HG02763 (cell line): ENCODE results near the gene CACNG7.
A peak's percentile ranks its signal among the peaks of the same experiment; 100 is the strongest.
"Not testable (repeated sequence)": the region's sequence is repeated elsewhere in the genome, so short reads cannot be mapped to it uniquely, and the experiment has no call there.

Experiments
- ATAC-seq: cut with Tn5 transposase; IDR thresholded peaks from one replicate; pipeline ENCODE4 v1.9.1; 2021; ENCODE audit warnings: mild to moderate bottlenecking, moderate library complexity; ENCODE audit not compliant: unreplicated experiment

The CACNG7 gene, protein sequence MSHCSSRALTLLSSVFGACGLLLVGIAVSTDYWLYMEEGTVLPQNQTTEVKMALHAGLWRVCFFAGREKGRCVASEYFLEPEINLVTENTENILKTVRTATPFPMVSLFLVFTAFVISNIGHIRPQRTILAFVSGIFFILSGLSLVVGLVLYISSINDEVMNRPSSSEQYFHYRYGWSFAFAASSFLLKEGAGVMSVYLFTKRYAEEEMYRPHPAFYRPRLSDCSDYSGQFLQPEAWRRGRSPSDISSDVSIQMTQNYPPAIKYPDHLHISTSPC

DNA sequence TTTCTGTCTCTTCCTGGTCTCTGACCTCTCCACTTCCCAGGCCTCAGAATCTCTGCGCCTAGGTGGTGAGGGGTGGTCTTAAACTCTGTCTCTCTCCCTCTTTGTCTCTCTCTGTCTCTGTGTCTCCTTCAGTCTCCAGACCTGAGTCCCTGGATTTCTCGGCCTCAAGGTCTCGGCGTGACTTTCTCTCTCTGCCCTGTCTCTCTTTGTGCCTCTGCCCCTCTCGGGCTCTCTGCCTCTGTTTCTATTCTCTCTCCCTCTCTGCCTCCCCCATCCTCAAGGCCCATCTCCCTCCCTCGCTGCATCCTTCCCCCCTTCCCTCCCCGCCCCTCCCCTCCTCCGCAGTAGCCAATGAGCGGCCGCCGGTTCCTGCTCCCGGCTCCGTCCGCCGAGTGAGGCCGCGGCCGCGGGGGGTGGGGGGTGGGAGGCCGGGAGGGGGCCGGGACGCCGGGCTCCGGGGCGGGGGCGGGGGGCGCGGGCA, at the start of gene CACNG7:
Gene CACNG7, plus strand, starts transcription at position 344 of the 481 bp plus-strand sequence. CDS start 3,554 bp downstream, outside the sequence.
- no peak for ATAC-seq

DNA sequence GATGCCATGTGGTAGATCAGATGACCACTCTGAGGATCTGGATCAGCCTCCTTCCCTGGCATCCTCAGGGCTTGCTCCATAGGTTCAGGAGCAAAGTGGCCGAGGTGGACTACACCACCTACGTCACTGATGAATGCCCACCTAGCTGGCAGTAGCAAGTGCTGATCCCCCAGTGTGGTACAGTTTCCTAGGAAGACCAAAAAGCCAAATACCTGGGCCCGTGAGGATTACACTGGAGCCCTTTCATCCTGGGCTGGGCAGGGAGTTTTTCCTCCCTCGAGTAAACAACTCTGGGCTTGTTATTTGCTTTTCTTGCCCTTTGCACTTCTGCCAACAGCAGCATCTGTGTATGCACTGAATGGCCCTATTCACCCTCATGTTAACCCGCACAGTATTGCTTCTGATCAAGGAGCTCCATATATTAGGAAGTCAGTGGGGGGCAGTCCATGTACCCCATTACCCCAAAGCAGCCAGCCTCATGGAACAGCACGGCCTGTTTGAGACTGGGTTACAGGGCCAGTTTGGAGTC, 44.7 kb upstream of the CACNG7 start:
- ATAC-seq: no peak

DNA sequence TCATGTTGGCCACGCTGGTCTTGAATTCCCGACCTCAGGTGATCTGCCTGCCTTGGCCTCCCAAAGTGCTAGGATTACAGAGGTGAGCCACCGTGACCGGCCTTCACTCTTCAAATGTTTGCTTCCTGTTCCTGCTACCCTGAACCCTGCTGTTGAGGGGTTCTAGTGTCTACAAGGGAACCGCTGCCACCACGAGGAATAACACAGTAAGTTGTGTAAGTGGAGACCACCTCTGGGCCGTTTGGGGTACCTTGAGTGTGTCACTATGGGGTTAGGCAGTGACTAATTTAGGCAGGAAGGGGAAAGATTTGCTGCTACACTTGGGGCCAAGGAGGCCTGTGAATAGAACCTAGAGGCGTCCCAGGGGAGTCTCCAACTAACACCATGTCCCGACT, 43.6 kb upstream of the CACNG7 start:
- no peak for ATAC-seq

DNA sequence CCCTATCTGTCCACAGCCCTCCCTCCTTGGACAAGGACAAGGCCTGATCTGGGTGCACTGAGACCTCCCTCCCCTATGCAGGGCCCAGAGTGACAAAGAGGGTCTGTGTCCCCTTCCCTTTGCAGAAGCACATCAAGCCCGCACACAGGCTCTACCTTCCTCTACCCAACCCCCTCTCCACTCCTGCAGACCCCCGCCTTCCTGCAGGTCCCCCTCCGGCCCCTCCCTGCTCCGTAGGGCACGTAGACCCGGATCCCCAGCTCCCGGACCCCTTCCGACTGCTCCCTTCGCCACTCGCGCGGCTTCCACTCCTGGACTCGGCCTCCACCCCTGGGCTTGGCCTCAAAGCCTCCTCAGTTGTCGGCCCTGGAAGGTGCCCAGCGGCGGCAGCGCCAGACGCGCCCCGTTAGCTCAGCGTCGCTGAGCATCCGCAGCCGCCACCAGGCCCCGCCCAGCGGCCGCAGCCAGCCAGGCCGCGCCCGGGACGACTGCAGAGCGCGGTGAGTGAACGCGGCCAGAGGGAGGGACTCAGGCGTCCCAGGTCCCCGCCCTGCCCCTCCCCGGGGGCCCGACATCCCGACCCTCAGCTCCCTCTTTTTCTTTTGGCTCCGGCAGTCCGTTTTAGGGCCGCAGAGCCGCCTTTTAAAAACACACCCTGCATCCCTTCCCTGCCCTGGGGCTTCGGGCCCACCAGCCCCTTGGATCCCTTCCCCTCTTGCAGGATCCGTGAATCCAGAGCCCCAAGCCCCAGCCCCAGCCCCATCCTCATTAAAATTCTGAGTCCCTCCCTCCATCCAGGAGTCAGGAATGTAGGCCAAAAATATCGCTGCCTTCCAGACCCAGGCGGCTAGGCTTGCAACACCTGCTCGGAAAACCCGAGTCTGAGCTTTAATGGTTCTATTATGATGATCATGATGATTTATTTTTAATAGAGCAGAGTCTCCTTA, 42.9 kb upstream of the CACNG7 start:
- ATAC-seq: no peak

DNA sequence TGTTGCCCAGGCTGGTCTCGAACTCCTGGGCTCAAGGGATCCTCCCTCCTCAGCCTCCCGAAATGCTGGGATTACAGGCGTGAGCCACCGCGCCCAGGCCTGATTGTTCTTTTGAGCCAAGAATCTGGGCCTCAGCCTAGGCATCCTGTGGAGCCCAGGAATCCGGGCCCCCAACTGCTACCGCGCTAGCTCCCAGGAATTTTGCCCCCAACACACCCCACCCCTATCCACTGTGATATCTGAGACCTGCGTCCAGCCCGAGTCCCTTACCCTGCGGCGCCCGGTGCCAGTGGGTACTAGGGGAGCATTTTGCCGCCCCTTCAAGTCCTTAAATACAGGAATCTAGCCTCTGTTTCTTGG, 42.2 kb upstream of the CACNG7 start:
- no peak for ATAC-seq

DNA sequence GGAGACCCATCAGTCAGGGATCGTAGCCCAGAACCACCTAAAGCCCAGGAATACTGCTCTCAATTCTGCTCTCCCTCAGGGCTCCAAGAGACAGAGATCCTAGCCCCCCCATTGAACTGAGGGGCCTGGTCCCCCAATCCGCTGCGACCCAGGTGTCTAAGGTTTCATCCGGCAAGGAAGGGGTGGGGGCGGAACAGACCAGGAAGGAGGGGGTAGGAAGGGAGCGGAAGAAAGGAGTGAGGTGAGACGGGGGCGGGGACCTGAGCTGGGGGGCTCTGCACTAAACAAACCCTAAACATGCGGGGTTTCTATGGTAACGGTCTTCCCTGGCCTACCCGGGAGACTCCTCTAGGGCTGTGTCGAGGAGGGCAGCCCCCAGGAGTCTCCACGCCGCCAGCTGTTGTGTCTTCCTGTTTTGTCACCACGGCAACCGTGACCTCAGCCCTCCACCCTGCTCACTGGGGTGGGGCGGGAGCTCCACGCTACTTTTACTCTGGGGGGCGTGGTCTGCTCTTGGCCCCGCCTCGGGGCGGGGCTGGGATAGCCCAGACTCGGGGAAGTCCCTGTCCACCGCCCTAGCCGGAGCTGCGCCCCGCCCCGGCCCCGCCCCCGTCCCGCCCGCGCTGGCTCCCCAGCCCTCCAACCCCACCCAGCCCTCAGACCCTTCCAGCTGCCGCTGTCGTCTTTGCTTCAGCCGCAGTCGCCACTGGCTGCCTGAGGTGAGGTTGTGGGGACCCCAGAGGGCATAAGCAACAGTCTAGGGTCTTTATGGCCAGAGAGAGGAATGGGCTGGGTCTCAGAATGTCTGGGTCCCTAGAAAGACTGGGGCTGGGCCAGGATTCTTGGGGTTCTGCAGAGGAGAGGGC, 41.6 kb upstream of the CACNG7 start, which contains the start of gene MYADM:
Gene MYADM, plus strand, starts transcription at position 659 of the 866 bp plus-strand sequence. CDS start 5,647 bp downstream, outside the sequence.
- peak; percentile 64 for ATAC-seq

DNA sequence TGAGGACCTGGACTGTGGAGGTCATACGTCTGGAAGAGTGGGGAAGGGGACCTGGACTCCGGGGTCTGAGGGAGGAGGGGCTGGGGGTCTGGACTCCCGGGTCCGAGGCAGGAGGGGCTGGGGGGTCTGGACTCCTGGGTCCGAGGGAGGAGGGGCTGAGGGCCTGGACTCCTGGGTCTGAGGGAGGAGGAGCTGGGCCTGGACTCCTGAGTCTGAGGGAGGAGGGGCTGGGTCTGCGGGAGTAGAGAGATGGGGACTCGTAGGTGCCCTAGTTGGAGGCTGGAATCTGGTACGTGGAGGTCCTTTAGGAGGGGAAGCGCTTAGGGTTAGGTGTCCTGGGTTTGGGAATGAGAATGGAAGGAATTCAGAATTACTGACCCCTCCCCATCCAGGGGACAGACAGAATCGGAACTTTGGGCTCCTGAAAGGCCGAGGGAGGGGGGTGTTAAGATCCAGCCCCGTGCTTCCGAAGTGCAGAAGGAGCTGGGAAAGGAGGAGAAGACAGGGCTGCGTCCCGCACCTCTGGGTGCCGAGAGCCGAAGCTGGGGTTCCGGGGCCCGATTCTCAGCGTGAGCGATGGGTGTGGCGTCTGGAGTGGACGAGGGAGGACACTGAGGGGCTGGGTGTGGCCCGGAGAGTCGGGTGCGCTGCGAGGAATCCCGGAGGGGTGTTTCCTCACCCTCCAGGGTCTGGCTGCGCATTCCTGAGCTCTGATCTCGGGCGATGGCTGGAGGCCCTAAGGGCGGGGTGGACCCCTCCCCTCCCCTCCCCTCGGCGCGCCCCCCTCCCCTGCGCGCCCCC, 40.8 kb upstream of the CACNG7 start:
- ATAC-seq: no peak

DNA sequence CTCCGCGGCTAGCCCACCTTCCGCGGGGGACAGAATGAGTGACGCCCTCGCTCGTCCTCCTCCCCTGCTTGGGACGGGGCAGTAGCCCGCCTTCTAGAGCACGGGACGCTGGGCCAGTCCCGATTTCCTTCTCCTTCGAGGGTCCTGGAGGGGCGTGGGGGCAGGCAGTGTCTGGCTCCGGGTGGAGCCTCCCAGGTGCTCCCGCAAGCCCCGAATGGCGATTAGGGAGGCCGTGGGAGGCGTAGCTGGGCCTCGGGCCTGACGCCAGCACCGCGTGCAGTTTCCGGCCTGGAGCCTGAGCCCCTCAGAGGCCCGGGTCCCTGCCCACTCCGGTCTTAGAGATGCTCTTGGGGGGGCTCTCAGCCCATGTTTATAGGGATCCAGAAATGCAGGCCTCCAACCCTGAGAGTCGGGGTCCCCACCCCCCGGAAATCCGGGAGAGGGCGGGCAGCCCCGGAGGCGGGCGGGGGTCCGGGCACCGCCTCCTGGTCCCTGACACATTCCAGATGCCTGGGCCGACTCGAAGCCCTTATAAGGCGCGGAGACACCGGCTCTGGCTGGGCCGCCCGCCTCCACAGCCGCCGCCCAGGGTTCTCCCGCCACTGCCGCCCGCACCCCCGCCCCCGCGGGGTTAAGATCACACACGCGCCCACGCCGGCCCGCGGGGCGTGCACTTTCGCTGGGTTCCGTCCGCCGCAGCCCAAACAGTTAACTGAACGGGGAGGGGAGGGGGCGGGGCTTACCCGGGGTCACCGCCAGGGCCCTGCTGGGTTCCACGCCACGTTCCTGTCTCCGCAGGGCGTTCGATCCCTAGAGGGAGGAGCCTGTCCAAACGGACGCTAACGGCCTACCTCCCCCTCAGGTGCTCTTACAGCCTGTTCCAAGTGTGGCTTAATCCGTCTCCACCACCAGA, 39.9 kb upstream of the CACNG7 start:
- ATAC-seq: peak; percentile 32

DNA sequence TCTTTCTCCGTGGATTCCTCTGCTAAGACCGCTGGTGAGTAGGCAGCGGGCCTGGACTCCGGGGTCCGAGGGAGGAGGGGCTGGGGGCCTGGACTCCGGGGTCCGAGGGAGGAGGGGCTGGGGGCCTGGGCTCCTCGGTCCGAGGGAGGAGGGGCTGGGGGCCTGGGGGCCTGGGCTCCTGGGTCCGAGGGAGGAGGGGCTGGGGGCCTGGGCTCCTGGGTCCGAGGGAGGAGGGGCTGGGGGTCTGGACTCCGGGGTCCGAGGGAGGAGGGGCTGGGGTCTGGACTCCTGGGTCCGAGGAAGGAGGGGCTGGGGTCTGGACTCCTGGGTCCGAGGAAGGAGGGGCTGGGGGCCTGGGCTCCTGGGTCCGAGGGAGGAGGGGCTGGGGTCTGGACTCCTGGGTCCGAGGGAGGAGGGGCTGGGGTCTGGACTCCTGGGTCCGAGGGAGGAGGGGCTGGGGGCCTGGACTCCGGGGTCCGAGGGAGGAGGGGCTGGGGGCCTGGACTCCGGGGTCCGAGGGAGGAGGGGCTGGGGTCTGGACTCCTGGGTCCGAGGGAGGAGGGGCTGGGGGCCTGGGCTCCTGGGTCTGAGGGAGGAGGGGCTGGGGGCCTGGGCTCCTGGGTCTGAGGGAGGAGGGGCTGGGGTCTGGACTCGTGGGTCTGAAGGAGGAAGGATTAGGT, 39.1 kb upstream of the CACNG7 start:
- not testable (repeated sequence) for ATAC-seq

DNA sequence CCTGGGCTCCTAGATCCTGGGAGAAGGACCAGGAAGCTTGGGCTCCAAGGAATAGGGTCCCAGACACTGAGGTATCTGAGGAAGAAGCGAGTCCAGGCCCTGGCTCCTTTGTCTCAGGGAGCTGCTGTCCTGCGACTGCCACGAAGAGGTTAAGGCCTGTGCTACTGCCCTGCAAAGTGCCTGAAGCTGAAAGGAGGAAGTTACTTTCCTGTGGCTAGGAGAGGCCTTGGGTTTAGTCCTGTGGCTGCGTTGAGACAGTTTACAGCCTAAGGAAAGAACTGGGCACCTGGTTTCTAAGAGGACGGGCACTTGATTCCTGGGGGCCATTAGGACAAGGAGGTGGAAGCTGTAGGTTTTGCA, 38.6 kb upstream of the CACNG7 start:
- ATAC-seq: no peak

DNA sequence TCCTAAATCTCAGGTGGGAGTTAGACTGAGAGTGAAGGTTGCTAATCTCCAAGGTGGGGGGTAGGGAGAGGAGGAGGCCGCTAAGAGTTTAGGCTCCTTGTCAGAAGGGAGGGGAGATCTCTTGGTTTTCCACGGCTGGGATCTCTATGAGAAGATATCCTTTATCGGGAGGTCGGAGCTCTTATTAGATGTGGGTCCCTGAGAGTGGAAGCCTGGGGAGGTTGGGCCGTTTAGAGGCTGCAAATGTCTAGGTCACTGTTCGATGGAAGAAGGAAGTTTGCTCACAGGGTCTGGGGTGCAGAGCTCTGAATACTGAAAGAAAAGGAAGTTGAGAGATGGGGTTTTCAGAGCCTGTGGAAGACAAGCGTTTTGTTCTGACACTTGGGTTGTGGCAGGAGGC, 37.6 kb upstream of the CACNG7 start:
- no peak for ATAC-seq

DNA sequence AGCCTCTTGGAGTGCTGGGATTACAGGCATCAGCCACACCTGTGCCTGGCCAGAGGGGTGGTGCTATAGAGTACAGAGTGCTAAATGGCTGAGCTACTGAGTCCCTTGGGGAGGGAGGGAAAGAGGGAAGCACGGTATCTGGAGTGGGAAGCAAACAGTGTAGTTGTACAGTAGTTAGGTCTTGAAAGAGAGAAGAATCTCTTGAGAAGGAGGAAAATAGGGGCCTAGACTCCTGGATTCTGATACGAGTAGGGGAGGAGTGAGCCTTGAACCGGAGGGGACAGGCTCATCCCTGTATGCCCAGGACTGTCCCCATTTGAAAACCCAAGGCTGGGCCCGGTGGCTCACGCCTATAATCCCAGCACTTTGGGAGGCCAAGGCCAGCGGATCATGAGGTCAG, 36.3 kb upstream of the CACNG7 start:
- ATAC-seq: no peak

DNA sequence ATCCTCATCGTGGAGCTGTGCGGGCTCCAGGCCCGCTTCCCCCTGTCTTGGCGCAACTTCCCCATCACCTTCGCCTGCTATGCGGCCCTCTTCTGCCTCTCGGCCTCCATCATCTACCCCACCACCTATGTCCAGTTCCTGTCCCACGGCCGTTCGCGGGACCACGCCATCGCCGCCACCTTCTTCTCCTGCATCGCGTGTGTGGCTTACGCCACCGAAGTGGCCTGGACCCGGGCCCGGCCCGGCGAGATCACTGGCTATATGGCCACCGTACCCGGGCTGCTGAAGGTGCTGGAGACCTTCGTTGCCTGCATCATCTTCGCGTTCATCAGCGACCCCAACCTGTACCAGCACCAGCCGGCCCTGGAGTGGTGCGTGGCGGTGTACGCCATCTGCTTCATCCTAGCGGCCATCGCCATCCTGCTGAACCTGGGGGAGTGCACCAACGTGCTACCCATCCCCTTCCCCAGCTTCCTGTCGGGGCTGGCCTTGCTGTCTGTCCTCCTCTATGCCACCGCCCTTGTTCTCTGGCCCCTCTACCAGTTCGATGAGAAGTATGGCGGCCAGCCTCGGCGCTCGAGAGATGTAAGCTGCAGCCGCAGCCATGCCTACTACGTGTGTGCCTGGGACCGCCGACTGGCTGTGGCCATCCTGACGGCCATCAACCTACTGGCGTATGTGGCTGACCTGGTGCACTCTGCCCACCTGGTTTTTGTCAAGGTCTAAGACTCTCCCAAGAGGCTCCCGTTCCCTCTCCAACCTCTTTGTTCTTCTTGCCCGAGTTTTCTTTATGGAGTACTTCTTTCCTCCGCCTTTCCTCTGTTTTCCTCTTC, 35.1 kb upstream of the CACNG7 start:
- ATAC-seq: no peak

DNA sequence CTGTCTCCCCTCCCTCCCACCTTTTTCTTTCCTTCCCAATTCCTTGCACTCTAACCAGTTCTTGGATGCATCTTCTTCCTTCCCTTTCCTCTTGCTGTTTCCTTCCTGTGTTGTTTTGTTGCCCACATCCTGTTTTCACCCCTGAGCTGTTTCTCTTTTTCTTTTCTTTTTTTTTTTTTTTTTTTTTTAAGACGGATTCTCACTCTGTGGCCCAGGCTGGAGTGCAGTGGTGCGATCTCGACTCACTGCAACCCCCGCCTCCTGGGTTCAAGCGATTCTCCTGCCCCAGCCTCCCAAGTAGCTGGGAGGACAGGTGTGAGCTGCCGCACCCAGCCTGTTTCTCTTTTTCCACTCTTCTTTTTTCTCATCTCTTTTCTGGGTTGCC, 34.5 kb upstream of the CACNG7 start:
- no peak for ATAC-seq

DNA sequence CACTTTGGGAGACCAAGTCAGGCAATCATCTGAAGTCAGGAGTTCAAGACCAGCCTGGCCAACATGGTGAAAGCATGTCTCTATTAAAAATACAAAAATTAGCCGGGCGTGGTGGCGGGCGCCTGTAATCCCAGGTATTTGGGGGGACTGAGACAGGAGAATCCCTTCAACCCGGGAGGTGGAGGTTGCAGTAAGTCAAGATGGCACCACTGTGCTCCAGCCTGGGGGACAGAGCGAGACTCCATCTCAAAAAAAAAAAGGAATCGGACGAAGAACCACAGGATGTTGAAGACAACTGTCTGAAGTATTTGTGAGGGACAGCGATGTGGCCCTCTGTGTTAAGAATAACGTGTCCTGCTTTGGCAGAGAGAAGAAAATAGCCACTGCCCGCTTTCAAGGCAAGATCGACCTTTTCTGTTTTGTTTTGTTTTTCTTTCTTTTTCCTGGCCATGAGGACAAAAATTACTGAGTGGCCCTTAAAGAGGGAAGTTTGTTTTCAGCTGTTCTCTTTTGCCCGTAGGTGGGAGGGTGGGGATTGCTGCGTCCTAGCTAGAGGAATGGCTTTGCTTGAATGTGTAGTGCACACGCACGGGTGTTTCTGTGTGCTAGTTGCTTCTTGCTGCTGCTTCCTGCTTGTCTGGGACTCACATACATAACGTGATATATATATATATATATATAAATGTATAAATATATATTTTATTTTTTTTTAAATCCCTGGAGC, 33.3 kb upstream of the CACNG7 start:
- no peak for ATAC-seq

DNA sequence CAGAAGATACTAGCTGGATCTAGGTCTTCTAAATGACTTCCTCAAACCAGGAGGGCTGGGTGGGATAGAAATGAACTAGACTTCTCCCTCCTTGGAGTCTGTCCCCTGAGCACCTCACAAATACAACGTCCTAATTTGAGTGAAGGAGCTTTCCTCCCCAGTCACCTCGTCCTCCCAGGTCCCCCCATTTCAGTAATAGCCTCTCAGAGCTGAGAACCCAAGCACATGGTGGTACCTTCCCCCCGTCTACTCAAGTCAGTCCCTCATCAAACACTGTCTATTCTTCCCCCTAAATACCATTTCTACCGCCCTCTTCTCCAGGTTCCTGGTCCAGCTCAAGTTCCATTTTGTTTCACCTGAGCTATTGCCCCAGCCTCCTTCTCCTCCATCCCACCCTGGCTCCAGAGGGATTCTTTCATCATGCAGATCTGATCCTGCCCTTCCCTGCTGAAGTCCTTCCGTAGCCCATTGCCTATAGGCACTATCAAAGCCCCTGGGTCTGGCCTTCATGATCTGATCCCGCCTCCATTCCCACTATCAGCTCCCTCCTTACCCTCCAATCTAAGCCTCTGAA, 32.3 kb upstream of the CACNG7 start:
- ATAC-seq: no peak
